GM19043 (cell line): ENCODE results near the gene NEIL3.

Source experiments
- ATAC-seq: cut with Tn5 transposase; IDR thresholded peaks from one replicate; pipeline ENCODE4 v1.9.1; 2021; ENCODE audit warnings: low read depth; ENCODE audit not compliant: unreplicated experiment

NEIL3 gene

GRCh38 chr4:177309522-177310371, at the start of gene NEIL3:
Gene NEIL3, plus strand, starts transcription at chr4:177309874. Its CDS starts 80 bp downstream, at chr4:177309954.
- ATAC-seq = peak; percentile 86

- no peak for ATAC-seq
These were observed 45.9 kb upstream of the NEIL3 start for GRCh38 chr4:177263818-177264217.

- no peak for ATAC-seq
These were observed 44.8 kb upstream of the NEIL3 start for GRCh38 chr4:177264788-177265422.

DNA sequence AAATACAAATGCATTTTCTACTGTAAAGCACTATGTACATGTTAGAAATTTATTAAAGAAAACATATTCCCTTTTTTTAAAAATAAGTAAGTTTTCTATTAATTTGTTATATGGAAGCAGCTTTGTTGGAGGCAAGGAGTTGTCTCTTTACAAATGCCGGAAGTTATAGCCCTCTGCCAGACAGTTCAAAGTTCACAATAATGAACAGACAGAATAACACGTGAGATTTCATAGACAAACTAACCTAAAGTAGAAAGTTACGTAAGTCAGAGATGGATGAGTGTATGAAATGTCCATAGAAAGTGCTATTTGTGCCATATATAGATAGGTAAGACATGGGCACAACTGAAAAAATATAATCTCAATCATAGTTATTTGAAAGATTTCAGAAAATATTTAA, 43.9 kb upstream of the NEIL3 start:
- no peak for ATAC-seq

- no peak for ATAC-seq
These were observed 43.2 kb upstream of the NEIL3 start for GRCh38 chr4:177266506-177266905.

- no peak for ATAC-seq
These were observed 41.8 kb upstream of the NEIL3 start for GRCh38 chr4:177267911-177268310.

- no peak for ATAC-seq
These were observed 38.6 kb upstream of the NEIL3 start for GRCh38 chr4:177271091-177271490.

DNA sequence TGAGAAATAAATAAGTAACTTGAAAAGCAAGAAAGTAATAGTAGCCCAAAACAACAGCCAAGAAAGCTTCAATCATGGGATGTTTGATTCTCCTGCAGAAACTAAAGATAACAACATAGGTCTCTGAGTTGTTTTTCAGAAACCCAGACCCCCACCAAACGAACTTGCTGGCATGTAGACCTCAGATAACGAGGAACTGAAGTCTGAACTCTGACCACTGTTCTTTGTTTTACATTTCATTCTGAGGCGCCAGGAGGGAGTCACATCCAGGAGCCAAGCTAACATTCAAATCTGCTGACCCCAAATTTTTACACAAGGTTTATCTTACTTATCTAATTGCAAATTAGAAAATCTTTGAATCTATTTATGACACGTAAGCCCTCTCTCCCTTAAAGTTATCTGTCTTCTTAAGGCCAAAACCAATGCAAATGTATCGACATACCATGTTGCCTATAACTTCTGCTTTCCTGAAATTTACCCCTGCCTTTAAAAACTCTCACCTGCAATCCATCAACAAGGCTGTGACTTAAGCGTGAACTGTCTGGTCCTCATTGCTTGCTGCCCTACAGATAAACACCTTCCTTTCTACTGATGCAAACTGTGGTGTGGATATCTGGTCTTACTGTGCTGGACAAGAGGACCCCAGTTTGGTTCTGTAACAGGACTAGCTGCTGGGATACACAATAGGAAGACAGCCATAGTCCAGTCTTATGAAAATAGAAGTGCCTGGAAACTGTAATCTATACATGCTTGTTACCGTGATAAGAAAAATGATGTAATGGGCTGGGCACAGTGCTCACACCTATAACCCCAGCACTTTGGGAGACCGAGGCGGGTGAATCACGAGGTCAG, 37.5 kb upstream of the NEIL3 start:
- no peak for ATAC-seq

DNA sequence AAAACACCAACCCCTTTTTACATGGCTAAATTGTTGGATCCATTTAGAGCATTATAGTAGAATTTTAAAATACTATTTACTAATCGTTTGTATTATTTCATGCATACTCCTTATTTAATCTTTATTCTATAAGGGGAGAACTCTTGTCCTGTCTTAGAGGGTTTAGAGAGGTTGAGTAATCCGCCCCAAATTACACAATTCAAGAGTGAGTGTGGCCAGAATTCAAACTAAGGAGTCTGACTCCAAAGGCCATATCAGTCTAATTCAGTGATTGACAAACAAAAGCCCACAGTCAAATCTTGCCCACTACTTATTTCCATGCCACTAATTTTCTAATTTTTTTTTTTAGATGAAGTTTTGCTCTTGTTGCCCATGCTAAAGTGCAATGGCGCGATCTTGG, 33.7 kb upstream of the NEIL3 start:
- ATAC-seq = no peak

DNA sequence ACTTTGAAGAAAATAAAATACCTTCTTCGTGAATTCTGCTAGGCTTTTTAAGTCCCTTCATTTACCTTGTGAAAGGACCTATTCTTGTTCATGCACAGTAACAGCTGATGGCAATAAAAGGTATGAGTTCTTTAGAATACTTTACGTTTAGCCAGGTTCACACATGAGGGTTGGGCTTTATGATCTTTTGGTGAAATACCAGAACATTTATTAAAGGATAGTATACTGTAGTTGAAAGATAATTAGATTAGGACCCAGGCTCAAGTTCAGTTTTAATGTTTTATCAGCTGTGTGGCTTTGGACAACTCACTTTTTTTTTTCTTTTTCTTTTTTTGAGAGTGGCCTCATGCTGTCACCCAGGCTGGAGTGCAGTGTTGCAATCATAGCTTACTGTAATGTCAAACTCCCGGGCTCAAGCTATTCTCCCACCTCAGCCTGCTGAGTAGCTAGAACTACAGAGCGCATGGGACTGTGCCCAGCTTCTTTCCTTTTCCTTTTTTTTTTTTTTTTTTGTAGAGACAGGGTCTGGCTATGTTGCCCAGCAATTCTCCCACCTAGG, 28.2 kb upstream of the NEIL3 start:
- no peak for ATAC-seq

DNA sequence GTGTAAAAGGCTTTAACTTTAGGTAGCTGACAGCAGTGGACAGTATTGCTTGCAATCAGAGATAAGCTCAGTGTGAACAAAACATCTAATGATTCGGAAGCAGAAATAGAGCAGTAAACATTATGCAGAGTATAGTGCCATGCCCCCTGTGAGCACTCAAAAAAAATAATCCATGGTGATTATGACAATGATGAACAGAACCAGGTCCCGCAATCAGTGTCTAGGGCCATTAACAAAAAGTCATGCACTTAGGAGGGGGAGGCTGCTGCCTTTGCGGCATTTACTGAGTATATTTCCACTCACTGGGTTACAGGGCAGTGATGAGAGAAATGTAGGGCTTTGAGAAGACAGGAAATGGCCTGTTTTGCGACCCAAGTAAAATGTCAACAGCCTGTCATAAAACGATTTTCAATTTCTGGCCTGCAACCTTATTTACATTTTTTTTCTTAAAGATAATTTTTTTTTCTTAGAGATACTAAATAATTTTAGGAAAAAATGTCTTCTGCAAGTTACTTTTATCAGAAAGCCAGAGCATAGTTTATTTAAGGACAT, 27.3 kb upstream of the NEIL3 start:
- no peak for ATAC-seq

DNA sequence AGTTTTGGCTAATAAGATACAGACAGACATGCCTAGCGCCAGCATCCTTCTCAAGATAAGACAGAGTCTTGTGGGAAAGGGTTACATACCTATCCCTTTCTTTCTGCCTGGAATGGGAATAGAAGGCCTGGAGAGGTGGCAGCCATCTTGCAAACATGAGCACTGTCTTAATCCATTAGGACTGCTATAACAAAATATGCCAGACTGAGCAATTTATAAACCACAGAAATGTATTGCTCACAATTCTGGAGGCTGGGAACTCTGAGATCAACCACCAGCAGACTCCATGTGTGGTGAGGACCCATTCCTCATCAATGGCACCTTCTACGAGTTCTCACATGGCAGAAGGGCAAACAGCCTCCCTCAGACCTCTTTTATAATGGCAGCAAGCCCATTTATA, 26.5 kb upstream of the NEIL3 start:
- no peak for ATAC-seq

DNA sequence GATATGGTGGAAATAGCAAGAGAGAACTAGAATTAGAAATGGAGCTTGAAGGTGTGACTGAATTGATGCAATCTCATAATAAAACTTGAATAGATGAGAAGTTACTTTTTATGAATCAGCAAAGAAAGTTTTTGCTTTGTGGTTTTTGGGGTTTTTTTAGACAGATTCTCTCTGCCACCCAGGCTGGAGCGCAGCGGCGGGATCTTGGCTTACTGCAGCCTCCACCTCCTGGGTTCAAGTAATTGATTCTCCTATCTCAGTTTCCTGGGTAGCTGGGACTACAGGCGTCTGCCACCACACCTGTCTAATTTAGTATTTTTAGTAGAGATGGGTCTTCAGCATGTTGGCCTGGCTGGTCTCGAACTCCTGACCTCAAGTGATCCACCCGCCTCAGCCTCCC, 23.7 kb upstream of the NEIL3 start:
- no peak for ATAC-seq

DNA sequence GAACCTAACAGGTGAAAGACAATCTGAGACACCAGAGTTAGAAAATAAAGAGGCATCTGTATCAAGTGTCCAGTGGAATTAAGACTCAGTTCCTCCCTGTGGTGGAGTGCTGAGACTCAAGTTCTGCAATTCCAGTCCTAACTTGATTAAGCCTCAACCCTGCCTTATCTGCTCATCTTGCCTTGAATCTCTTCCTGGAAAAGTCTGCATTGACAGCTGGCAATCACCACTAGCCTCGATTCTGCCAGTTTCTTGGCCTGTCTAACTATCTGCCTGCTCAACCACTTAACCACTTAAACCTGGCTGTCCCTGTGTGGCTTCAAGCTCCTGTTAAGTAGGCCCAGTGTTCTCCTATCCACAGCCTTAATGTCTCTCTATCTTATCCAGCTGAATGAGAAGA, 22.4 kb upstream of the NEIL3 start:
- ATAC-seq = no peak

GRCh38 chr4:177288335-177288734, 21.3 kb upstream of the NEIL3 start:
- no peak for ATAC-seq

- no peak for ATAC-seq
These were observed 18.9 kb upstream of the NEIL3 start for GRCh38 chr4:177290780-177291179.

- no peak for ATAC-seq
These were observed 17.5 kb upstream of the NEIL3 start for GRCh38 chr4:177292171-177292570.

- no peak for ATAC-seq
These were observed 16.3 kb upstream of the NEIL3 start for GRCh38 chr4:177293208-177294033.

DNA sequence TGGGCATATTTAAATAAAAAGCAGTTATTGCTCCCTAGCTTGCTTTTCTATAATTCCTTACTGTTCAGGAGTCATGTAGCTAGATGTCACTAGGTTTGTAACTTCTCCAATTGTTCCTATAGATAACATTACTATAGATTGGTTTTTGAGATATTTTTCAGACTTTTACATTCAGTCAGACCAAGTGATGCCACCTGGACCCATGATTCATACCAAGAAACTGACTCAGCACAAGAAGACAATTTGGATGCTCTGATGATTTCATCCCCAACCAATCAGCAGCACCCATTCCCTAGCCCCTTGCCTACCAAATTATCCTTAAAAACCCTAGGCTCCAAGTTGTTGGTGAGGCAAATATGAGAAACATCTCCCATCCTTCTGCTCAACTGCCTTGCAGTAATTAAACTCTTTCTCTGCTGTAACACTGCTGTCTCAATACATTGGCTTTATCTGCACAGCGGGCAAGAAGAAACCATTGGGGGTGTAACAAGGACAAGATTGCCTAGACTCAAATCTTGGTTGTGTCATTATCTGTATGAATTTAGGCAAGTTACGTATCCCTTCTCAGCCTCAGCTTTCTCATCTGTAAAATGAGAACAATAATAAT, 11.8 kb upstream of the NEIL3 start:
- ATAC-seq = no peak
